Left ventricle myocardium superior (tissue), 1 donor: ENCODE measurements around the gene PARD6G. TPM values are rescaled to one million over a fixed set of nuclear protein-coding genes. Genes with fewer than 3 reads are reported as not detected.

Experiments
- ATAC-seq: fragments of 200-7000 bp; cut with Tn5 transposase; one replicate; pipeline ENCODE4 v1.9.1; 2020; ENCODE audit warnings: mild to moderate bottlenecking, moderate library complexity
- DNase-seq: peaks from one replicate; pipeline ENCODE4 v3.0.0-alpha.2; 2020
- intact Hi-C: fragments of 100-400 bp; cut with micrococcal nuclease; formaldehyde crosslinking; loops from one replicate; pipeline ENCODE4 v1.11.0; 2022
- total RNA-seq: library from RNA; stranded (reverse); fragmentation: NEBNext Ultra II Directional; extraction: Animal tissue kit (Norgen Biotek cat#: 25700); gene quantifications from one replicate; pipeline ENCODE4 v1.2.1, GENCODE V29; 2021
- donor health status: DM: no; HTN: yes; CAD: no; lungs with severe emphysema.

Gene PARD6G
- total RNA-seq, 1 donor from 2014 or later = 4.0 TPM

- ATAC-seq = peak; percentile 85
- DNase-seq = peak; percentile 70
- intact Hi-C loops = no loop called here
These were observed 87.3 kb downstream of the PARD6G start for GRCh38 chr18:80159713-80160636.

- DNase-seq (no peak), ATAC-seq (no peak)
- intact Hi-C loops = no loop called here
These were observed 88.9 kb downstream of the PARD6G start for GRCh38 chr18:80158365-80158764.

- DNase-seq (peak; percentile 86), ATAC-seq (peak; percentile 60)
- intact Hi-C loops = no loop called here
These were observed 89.5 kb downstream of the PARD6G start for GRCh38 chr18:80157708-80158343.

- ATAC-seq (no peak), DNase-seq (no peak)
- intact Hi-C loops = no loop called here
These were observed 93.0 kb downstream of the PARD6G start for GRCh38 chr18:80154293-80154692.

GRCh38 chr18:80149667-80150066 lies 97.6 kb downstream of the PARD6G start:
- intact Hi-C loops = no loop called here
- no peak for ATAC-seq
- no peak for DNase-seq

GRCh38 chr18:80148326-80149199 lies 98.8 kb downstream of the PARD6G start:
- DNase-seq (no peak), ATAC-seq (peak; percentile 14)
- intact Hi-C loops = no loop called here

- intact Hi-C loops = no loop called here
- DNase-seq (peak; percentile 86), ATAC-seq (peak; percentile 94)
These were observed 99.6 kb downstream of the PARD6G start for GRCh38 chr18:80147418-80148325.

- no peak for DNase-seq
- peak; percentile 56 for ATAC-seq
- intact Hi-C loops = no loop called here
These were observed 100.3 kb downstream of the PARD6G start for GRCh38 chr18:80147037-80147417.

GRCh38 chr18:80145196-80145804 lies 102.0 kb downstream of the PARD6G start:
- DNase-seq (no peak), ATAC-seq (no peak)
- intact Hi-C loops = no loop called here

GRCh38 chr18:80143881-80144280 lies 103.4 kb downstream of the PARD6G start:
- DNase-seq (no peak), ATAC-seq (no peak)
- intact Hi-C loops = no loop called here

GRCh38 chr18:80140455-80140985 lies 106.8 kb downstream of the PARD6G start:
- intact Hi-C loops = no loop called here
- ATAC-seq = no peak
- DNase-seq = no peak

GRCh38 chr18:80137976-80138375 lies 109.3 kb downstream of the PARD6G start:
- DNase-seq (no peak), ATAC-seq (no peak)
- intact Hi-C loops = no loop called here

GRCh38 chr18:80137137-80137536 lies 110.2 kb downstream of the PARD6G start:
- DNase-seq = no peak
- ATAC-seq = no peak
- intact Hi-C loops = no loop called here

- ATAC-seq (no peak), DNase-seq (no peak)
- intact Hi-C loops = no loop called here
These were observed 110.6 kb downstream of the PARD6G start for GRCh38 chr18:80136679-80137078.

- ATAC-seq (no peak), DNase-seq (no peak)
- intact Hi-C loops = no loop called here
These were observed 112.2 kb downstream of the PARD6G start for GRCh38 chr18:80135136-80135535.

GRCh38 chr18:80133124-80133523 lies 114.2 kb downstream of the PARD6G start:
- DNase-seq = no peak
- no peak for ATAC-seq

GRCh38 chr18:80132180-80132812 lies 115.0 kb downstream of the PARD6G start:
- DNase-seq = no peak
- intact Hi-C loops = no loop called here
- ATAC-seq = no peak

More at GRCh38 chr18:80133124-80133523, 114.2 kb downstream of the PARD6G start:
- intact Hi-C loops = no loop called here

- no peak for DNase-seq
- intact Hi-C loops = no loop called here
- ATAC-seq = no peak
These were observed 116.8 kb downstream of the PARD6G start for GRCh38 chr18:80130555-80130954.
